GM23338 (cell line): Measurements from ENCODE around the gene TBX10. TPM values are rescaled to one million over a fixed set of nuclear protein-coding genes. Genes with fewer than 3 reads are reported as not detected.

ENCODE experiments used
- ATAC-seq: fragments of 200-7000 bp; cut with Tn5 transposase; 3 replicates; pipeline ENCODE4 v1.9.1; 2020
- DNase-seq: peaks from one replicate; pipeline ENCODE4 v3.0.0-alpha.2; 2015; ENCODE audit warnings: low spot score
- H2AFZ ChIP-seq: fragments of 200-600 bp; sonication (generic); 2 replicates; pipeline ENCODE4 v1.8.0; 2016; ENCODE audit warnings: antibody characterized with exemption, mild to moderate bottlenecking, moderate library complexity
- H3F3A ChIP-seq: fragments of 200-600 bp; sonication (generic); replicated peaks from 2 replicates; pipeline ENCODE4 v1.8.0; 2017; ENCODE audit warnings: antibody characterized with exemption, mixed run types, low read depth
- H3K27ac ChIP-seq: fragments of 200-600 bp; sonication (generic); 2 replicates; pipeline ENCODE4 v1.6.1; 2016; ENCODE audit warnings: low read depth
- H3K27me3 ChIP-seq: fragments of 200-600 bp; sonication (generic); 2 replicates; pipeline ENCODE4 v1.8.0; 2016; ENCODE audit warnings: mild to moderate bottlenecking, mixed run types, moderate library complexity; ENCODE audit not compliant: insufficient read depth
- H3K36me3 ChIP-seq: fragments of 200-600 bp; sonication (generic); 2 replicates; pipeline ENCODE4 v1.8.0; 2016; ENCODE audit warnings: mild to moderate bottlenecking; ENCODE audit not compliant: insufficient read depth
- H3K4me1 ChIP-seq: fragments of 200-600 bp; sonication (generic); 2 replicates; pipeline ENCODE4 v1.8.0; 2016; ENCODE audit warnings: mild to moderate bottlenecking, moderate library complexity; ENCODE audit not compliant: insufficient read depth
- H3K4me2 ChIP-seq: fragments of 200-600 bp; sonication (generic); 2 replicates; pipeline ENCODE4 v1.7.1; 2017; ENCODE audit warnings: mixed run types
- H3K4me3 ChIP-seq: fragments of 200-600 bp; sonication (generic); 2 replicates; pipeline ENCODE4 v1.6.1; 2016; ENCODE audit warnings: mixed run types
- H3K79me2 ChIP-seq: fragments of 200-600 bp; sonication (generic); replicated peaks from 2 replicates; pipeline ENCODE4 v1.8.0; 2017; ENCODE audit warnings: mild to moderate bottlenecking; ENCODE audit not compliant: insufficient read depth
- H3K9me2 ChIP-seq: fragments of 200-600 bp; sonication (generic); 2 replicates; pipeline ENCODE4 v1.8.0; 2017; ENCODE audit not compliant: insufficient read depth
- H4K20me1 ChIP-seq: fragments of 200-600 bp; sonication (generic); replicated peaks from 2 replicates; pipeline ENCODE4 v1.8.0; 2017; ENCODE audit warnings: mild to moderate bottlenecking; ENCODE audit not compliant: insufficient read depth
- H3K27ac Mint-ChIP-seq: 2 replicates; pipeline ENCODE4 v1.8.0; 2020; ENCODE audit warnings: inconsistent platforms, mild to moderate bottlenecking, moderate library complexity, mixed read lengths
- H3K27me3 Mint-ChIP-seq: 3 replicates; pipeline ENCODE4 v1.8.0; 2022; ENCODE audit warnings: low read depth, mild to moderate bottlenecking, moderate library complexity, mixed read lengths, inconsistent platforms; ENCODE audit not compliant: insufficient read depth, poor library complexity
- H3K36me3 Mint-ChIP-seq: 3 replicates; pipeline ENCODE4 v1.8.0; 2021; ENCODE audit warnings: low read depth, mild to moderate bottlenecking, inconsistent platforms, moderate library complexity, mixed read lengths
- H3K4me1 Mint-ChIP-seq: 3 replicates; pipeline ENCODE4 v1.8.0; 2020; ENCODE audit warnings: mild to moderate bottlenecking, inconsistent platforms, mixed read lengths
- H3K4me3 Mint-ChIP-seq: 3 replicates; pipeline ENCODE4 v1.8.0; 2021; ENCODE audit warnings: moderate library complexity, mild to moderate bottlenecking, inconsistent platforms, mixed read lengths
- H3K9me3 Mint-ChIP-seq: 3 replicates; pipeline ENCODE4 v1.8.0; 2020; ENCODE audit warnings: moderate library complexity, mild to moderate bottlenecking, inconsistent platforms, mixed read lengths
- EZH2 ChIP-seq: fragments of 200-600 bp; sonication (generic); IDR thresholded peaks from one replicate; pipeline ENCODE4 v1.8.0; 2017; ENCODE audit warnings: antibody characterized with exemption, mild to moderate bottlenecking, low read depth; ENCODE audit not compliant: unreplicated experiment
- ZNF114 ChIP-seq: fragments of 250-450 bp; sonication (Bioruptor Pico); IDR thresholded peaks from 2 replicates; pipeline ENCODE4 v1.5.0; 2020; ENCODE audit warnings: mild to moderate bottlenecking, moderate library complexity
- ZNF331 ChIP-seq: fragments of 250-450 bp; sonication (Bioruptor Pico); IDR thresholded peaks from 2 replicates; pipeline ENCODE4 v1.5.0; 2020; ENCODE audit warnings: low read depth, mild to moderate bottlenecking, moderate library complexity
- polyA plus RNA-seq: library from polyadenylated mRNA; unstranded; fragments of >200 nt; fragmentation: Nextera tagmentation; extraction: Ambion mirVana; gene quantifications from 2 replicates; pipeline ENCODE4 v1.2.1, GENCODE V29; 2016
- total RNA-seq: library from RNA; depleted of rRNA; stranded (reverse); fragments of >200 nt; shearing (Covaris generic); gene quantifications from 2 replicates; pipeline ENCODE4 v1.2.3, GENCODE V29; 2014
- TF ChIP-seq, protein P1 (sequence below): fragments of 250-450 bp; sonication (Bioruptor Pico); IDR thresholded peaks from 2 replicates; pipeline ENCODE4 v1.5.0; 2020; ENCODE audit warnings: mild to moderate bottlenecking, moderate library complexity

The TBX10 gene
- total and polyA plus RNA-seq, 2 experiments from 2014 or later = 0.10 TPM; not detected in 1

DNA sequence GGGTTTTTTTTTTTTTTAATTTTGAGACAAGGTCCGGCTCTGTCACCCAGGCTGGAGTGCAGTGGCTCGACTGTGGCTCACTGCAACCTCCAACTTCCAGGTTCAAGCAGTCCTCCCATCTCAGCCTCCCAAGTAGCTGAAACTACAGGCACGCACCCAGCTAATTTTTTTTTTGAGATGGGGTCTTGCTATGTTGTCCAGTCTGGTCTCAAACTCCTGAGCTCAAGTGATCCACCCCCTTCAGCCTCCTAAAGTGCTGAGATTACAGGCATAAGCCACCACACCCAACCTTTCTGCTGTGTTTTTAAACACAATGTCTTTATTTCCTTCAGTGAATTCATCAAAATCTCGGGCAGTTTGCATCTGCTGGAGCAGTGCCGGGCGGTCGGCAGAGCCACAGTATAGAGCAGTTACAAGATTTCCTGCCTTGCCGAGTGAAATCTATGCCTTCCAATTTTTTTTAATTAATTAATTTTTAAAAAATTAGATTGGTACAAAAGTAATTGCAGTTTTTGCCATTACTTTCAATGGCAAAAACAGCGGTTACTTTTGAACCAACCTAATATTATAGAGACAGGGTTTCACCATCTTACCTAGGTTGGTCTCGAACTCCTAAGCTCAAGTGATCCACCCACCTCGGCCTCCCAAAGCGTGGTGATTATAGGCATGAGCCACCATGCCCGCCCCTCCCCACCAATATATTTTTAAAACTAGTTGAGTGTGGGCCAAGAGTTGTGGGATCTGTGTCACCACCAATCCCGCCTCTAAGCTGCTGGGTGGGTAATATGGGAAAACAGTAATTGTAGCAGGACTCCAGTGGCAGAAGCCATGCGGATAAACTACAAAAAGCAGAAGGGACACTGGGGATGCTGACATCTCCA, 13.6 kb upstream of the TBX10 start:
- 0 out of 2 replicates have a peak, but pooled peaks cover 4% of the 10 kb centered on the region for H3F3A ChIP-seq
- H3K36me3 Mint-ChIP-seq = peaks cover 5% of the 10 kb centered on the region; the same call in 2 of the 3 replicates
- peaks cover 8% of the 10 kb centered on the region; the same call in 1 of the 2 replicates for H3K36me3 ChIP-seq
- DNase-seq (no peak), ATAC-seq (no peak)
- peaks cover 31% of the 10 kb centered on the region for H3K9me3 Mint-ChIP-seq
- H3K4me3 Mint-ChIP-seq = no peak overlapping the region
- peaks cover 5% of the 10 kb centered on the region for H3K27me3 Mint-ChIP-seq
- H3K4me2 ChIP-seq = no peak overlapping the region
- no peaks in the 10 kb centered on the region for H3K4me1 ChIP-seq
- no peak overlapping the region for H2AFZ ChIP-seq
- no peaks in the 10 kb centered on the region for H3K27me3 ChIP-seq
- H4K20me1 ChIP-seq = no peaks in the 10 kb centered on the region
- H3K79me2 ChIP-seq = no peaks in the 10 kb centered on the region
- H3K27ac Mint-ChIP-seq = no peak overlapping the region
- no peak overlapping the region for H3K27ac ChIP-seq
- no peak for TF ChIP-seq EZH2
- TF ChIP-seq, protein P1, sequence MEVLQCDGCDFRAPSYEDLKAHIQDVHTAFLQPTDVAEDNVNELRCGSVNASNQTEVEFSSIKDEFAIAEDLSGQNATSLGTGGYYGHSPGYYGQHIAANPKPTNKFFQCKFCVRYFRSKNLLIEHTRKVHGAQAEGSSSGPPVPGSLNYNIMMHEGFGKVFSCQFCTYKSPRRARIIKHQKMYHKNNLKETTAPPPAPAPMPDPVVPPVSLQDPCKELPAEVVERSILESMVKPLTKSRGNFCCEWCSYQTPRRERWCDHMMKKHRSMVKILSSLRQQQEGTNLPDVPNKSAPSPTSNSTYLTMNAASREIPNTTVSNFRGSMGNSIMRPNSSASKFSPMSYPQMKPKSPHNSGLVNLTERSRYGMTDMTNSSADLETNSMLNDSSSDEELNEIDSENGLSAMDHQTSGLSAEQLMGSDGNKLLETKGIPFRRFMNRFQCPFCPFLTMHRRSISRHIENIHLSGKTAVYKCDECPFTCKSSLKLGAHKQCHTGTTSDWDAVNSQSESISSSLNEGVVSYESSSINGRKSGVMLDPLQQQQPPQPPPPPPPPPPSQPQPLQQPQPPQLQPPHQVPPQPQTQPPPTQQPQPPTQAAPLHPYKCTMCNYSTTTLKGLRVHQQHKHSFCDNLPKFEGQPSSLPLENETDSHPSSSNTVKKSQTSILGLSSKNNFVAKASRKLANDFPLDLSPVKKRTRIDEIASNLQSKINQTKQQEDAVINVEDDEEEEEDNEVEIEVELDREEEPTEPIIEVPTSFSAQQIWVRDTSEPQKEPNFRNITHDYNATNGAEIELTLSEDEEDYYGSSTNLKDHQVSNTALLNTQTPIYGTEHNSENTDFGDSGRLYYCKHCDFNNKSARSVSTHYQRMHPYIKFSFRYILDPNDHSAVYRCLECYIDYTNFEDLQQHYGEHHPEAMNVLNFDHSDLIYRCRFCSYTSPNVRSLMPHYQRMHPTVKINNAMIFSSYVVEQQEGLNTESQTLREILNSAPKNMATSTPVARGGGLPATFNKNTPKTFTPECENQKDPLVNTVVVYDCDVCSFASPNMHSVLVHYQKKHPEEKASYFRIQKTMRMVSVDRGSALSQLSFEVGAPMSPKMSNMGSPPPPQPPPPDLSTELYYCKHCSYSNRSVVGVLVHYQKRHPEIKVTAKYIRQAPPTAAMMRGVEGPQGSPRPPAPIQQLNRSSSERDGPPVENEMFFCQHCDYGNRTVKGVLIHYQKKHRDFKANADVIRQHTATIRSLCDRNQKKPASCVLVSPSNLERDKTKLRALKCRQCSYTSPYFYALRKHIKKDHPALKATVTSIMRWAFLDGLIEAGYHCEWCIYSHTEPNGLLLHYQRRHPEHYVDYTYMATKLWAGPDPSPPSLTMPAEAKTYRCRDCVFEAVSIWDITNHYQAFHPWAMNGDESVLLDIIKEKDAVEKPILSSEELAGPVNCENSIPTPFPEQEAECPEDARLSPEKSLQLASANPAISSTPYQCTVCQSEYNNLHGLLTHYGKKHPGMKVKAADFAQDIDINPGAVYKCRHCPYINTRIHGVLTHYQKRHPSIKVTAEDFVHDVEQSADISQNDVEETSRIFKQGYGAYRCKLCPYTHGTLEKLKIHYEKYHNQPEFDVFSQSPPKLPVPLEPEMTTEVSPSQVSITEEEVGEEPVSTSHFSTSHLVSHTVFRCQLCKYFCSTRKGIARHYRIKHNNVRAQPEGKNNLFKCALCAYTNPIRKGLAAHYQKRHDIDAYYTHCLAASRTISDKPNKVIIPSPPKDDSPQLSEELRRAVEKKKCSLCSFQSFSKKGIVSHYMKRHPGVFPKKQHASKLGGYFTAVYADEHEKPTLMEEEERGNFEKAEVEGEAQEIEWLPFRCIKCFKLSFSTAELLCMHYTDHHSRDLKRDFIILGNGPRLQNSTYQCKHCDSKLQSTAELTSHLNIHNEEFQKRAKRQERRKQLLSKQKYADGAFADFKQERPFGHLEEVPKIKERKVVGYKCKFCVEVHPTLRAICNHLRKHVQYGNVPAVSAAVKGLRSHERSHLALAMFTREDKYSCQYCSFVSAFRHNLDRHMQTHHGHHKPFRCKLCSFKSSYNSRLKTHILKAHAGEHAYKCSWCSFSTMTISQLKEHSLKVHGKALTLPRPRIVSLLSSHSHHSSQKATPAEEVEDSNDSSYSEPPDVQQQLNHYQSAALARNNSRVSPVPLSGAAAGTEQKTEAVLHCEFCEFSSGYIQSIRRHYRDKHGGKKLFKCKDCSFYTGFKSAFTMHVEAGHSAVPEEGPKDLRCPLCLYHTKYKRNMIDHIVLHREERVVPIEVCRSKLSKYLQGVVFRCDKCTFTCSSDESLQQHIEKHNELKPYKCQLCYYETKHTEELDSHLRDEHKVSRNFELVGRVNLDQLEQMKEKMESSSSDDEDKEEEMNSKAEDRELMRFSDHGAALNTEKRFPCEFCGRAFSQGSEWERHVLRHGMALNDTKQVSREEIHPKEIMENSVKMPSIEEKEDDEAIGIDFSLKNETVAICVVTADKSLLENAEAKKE (CRISPR knock-in tag) = no peak
- no peak for TF ChIP-seq ZNF114 (CRISPR knock-in tag)
- no peak for TF ChIP-seq ZNF331 (CRISPR knock-in tag)
- no peaks in the 10 kb centered on the region for H3K9me2 ChIP-seq
- H3K4me1 Mint-ChIP-seq = peaks cover 3% of the 10 kb centered on the region; the same call in 1 of the 3 replicates
- H3K4me3 ChIP-seq = no peak overlapping the region
